ES-I3 (cell line): Measurements from ENCODE around the gene AMDHD2.

Experiments
- H3K36me3 ChIP-seq: 2 replicates; pipeline ENCODE4 v1.6.1; 2013; ENCODE audit warnings: mild to moderate bottlenecking, low read length, control low read depth, moderate library complexity; ENCODE audit not compliant: insufficient read depth
- H3K4me1 ChIP-seq: 2 replicates; pipeline ENCODE4 v1.6.1; 2013; ENCODE audit warnings: mild to moderate bottlenecking, control low read depth, low read length; ENCODE audit not compliant: insufficient read depth
- H3K9ac ChIP-seq: 2 replicates; pipeline ENCODE4 v1.6.1; 2013; ENCODE audit warnings: low read depth, mild to moderate bottlenecking, low read length, moderate library complexity
- H3K9me3 ChIP-seq: 2 replicates; pipeline ENCODE4 v1.6.1; 2013; ENCODE audit warnings: mild to moderate bottlenecking, low read length, moderate library complexity; ENCODE audit not compliant: control insufficient read depth, insufficient read depth

AMDHD2 gene

GRCh38 chr16:2500918-2501750 is 19.0 kb upstream of the AMDHD2 start:
- Histone ChIP-seq H3K9me3 (no peaks in the 10 kb centered on the region), H3K9ac (peak overlapping the region; percentile 46), H3K36me3 (no peaks in the 10 kb centered on the region), H3K4me1 (peaks cover 9% of the 10 kb centered on the region; the same call in 1 of the 2 replicates)

GRCh38 chr16:2501946-2502895 is 17.9 kb upstream of the AMDHD2 start:
- H3K9me3 ChIP-seq = no peaks in the 10 kb centered on the region
- H3K36me3 ChIP-seq = no peaks in the 10 kb centered on the region
- peaks cover 9% of the 10 kb centered on the region; the same call in 1 of the 2 replicates for H3K4me1 ChIP-seq
- peak overlapping the region; percentile 46 for H3K9ac ChIP-seq

- H3K9ac ChIP-seq = no peak overlapping the region
- no peaks in the 10 kb centered on the region for H3K36me3 ChIP-seq
- peaks cover 9% of the 10 kb centered on the region; the same call in 1 of the 2 replicates for H3K4me1 ChIP-seq
- no peaks in the 10 kb centered on the region for H3K9me3 ChIP-seq
Observed at GRCh38 chr16:2505695-2506094, 14.5 kb upstream of the AMDHD2 start.

DNA sequence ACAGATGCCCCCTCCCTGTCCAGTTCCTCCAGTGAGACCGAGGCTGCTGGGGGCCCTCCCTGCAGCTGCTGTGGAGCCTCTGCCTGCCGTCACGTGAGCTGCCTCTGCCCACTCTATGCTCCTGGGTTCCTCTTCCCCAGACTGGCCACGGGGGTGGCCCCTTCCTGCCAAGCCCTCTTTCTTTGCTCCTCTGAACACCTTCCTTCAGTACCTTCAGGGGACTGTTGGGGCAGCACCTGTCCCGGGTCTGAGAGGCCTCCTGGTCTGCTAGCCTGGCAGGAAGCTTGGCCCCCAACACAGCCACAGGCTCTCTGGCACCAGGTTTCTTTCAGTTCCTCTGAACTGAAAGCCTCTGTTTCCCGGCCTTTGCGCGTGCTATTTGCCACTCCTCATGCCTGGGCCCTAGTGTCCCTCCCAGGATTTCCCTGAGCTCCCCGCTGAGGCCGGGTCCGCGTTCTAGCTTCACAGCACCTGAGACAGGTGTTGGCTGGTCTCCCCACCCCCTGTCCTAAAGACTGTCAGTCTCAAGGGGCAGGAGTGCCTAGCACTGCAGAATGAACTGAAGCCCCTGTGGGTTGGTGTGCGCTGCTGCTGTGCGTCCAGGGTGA is 13.0 kb upstream of the AMDHD2 start:
- Histone ChIP-seq H3K36me3 (no peaks in the 10 kb centered on the region), H3K9ac (no peak overlapping the region), H3K4me1 (peaks cover 14% of the 10 kb centered on the region), H3K9me3 (no peaks in the 10 kb centered on the region)

DNA sequence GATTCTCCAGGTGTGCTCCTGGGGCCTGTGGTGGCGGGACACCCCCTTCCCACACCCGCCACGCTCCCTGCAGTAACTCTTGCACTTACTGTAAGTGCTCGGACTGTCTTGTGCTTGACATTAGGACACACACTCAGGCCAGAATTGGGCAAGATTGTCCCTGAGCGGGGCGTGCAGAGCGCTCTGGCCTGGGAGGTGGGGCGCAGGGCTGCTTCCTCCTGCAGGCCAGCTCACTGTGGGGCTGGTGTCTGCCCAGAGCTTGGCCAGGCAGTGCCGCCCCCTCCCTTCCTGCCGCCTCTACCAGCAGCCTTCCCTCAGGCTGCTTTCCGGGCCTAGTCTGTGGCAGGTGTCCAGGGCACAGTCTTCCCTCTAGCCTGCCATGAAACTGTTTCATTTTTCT is 12.5 kb upstream of the AMDHD2 start:
- H3K9me3 ChIP-seq = no peaks in the 10 kb centered on the region
- no peaks in the 10 kb centered on the region for H3K36me3 ChIP-seq
- no peak overlapping the region for H3K9ac ChIP-seq
- H3K4me1 ChIP-seq = peaks cover 16% of the 10 kb centered on the region

DNA sequence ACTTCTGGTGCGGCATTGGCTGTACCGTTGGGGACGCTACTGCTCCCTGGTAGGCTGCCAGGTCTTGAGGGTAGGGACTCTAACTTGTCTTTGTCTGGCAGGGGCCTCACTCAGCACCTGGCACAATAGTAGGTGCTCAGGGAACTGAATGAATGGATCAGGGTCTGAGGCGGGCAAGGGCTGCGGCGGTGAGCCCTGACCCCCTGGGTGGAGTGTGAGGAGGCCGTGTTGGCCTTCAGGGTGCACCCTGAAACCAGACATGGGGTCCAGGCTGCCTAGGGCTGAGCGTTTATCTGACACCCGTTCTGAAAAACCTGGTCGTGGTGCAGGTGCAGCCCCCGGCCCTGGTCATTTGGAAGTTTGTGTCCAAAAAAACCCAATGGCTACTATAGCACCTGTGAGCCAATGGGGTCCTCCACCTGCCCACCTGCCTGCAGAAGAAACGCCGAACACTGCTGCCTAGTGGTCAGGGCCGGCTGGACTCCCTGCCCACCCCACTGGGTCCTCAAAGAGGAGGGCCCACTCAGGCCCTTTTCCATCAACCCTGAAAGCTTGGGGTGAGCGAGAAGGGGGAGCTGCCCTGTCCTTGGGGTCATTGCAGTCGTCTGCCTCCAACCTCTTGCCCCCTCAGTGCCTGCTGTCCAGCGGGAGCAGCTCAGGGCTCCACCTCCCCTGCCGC is 11.3 kb upstream of the AMDHD2 start:
- Histone ChIP-seq H3K9me3 (no peaks in the 10 kb centered on the region), H3K4me1 (peaks cover 19% of the 10 kb centered on the region), H3K9ac (no peak overlapping the region), H3K36me3 (no peaks in the 10 kb centered on the region)

DNA sequence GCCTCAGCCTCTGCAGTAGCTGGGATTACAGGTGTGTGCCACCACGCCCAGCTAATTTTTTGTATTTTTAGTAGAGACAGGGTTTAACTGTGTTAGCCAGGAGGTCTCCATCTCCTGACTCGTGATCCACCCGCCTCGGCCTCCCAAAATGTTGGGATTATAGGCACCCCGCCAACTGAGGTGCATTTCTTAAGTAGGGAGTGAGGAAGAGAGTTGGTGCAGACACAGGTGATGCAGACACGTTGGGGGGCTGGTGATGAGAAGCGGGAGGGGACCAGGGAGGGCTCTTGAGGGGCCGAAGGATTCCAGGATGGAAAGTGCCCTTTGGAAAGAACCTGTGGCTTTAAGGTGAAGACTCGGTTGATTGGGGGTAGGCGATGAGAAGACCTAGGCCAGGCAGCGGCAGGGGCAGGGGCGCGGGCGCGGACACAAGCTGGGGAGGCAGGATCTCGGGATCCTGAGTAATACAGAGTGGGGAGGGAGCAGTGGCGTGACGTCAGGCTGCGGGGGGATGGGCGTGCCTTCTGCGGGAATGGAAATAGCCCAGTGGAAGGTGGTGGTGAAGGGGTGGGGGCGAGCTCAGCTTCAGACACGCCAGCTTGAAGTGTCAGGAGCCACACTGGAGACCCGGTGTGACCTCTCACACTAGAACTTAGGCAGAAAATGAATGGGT is 8.9 kb upstream of the AMDHD2 start:
- Histone ChIP-seq H3K9me3 (no peaks in the 10 kb centered on the region), H3K4me1 (peaks cover 30% of the 10 kb centered on the region), H3K36me3 (no peaks in the 10 kb centered on the region), H3K9ac (peak overlapping the region; percentile 27)

DNA sequence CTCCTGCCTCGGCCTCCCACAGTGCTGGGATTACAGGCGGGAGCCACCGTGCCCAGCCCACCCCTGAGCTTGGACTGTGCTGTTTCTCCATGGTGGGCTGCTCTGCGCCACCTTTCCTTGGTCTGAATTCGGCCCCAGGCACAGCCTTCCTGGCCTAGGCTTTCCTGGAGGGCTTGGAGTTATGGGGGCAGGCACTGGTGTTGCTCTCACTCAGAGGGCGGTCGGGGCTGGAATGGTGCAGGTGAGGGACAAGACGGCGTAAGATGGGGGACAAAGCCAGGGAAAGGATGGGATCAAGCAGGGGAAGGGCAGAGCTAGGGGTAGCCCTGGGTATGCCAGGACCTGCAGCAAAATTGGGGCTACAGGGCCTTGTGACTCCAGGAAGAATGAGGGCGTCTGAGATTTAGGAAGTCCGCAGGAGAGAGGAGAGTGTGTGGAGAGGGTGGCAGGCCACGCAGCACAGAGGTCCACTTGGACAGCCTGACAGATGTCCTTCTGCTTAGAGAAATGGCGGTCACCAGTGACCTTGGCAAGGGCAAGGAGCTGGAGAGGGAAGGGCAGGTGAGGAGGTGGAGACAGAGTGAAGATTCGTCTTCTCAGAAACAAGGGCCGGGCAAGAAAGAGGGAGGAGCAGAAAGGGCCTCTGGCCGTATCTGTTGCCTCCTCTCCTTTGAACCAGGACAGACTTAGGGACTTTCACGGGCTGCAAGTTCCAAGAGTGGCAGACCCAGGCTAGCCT is 8.0 kb upstream of the AMDHD2 start:
- Histone ChIP-seq H3K36me3 (no peaks in the 10 kb centered on the region), H3K9me3 (no peaks in the 10 kb centered on the region), H3K9ac (peak overlapping the region; percentile 92), H3K4me1 (peaks cover 31% of the 10 kb centered on the region)

DNA sequence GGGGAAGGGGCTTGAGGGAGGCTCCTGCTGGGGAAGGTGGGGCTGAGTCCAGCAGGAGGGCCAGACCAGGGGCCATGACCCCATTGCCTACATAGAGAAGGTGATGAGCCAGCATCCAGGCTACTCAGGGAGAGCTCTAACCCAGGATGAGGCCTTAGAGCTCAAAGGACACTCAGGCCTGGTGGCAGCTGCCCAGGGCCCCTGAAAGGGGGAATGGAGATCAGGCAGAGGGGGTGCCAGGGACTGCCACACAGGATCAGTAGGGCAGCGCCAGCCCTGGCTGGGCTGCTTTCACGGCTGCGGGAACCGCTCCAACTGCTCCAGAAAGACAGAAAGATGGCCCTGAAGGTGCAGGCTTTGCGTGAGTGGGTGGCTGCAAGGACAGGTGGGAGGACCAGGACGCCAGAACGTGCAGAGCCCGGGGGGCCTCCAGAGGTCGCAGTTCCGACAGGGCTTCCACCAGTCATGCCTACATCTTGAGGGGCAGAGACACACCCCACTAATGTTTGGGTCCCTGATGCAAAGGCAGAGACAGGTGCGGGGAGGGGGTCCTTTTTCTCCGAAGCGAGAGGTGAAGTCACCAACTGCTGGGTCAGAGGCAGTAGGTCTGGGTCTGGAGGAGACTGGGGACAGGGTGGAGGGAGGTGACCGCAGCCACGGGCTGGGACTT is 7.3 kb upstream of the AMDHD2 start:
- peaks cover 31% of the 10 kb centered on the region for H3K4me1 ChIP-seq
- peak overlapping the region; percentile 92 for H3K9ac ChIP-seq
- H3K9me3 ChIP-seq = no peaks in the 10 kb centered on the region
- H3K36me3 ChIP-seq = no peaks in the 10 kb centered on the region

DNA sequence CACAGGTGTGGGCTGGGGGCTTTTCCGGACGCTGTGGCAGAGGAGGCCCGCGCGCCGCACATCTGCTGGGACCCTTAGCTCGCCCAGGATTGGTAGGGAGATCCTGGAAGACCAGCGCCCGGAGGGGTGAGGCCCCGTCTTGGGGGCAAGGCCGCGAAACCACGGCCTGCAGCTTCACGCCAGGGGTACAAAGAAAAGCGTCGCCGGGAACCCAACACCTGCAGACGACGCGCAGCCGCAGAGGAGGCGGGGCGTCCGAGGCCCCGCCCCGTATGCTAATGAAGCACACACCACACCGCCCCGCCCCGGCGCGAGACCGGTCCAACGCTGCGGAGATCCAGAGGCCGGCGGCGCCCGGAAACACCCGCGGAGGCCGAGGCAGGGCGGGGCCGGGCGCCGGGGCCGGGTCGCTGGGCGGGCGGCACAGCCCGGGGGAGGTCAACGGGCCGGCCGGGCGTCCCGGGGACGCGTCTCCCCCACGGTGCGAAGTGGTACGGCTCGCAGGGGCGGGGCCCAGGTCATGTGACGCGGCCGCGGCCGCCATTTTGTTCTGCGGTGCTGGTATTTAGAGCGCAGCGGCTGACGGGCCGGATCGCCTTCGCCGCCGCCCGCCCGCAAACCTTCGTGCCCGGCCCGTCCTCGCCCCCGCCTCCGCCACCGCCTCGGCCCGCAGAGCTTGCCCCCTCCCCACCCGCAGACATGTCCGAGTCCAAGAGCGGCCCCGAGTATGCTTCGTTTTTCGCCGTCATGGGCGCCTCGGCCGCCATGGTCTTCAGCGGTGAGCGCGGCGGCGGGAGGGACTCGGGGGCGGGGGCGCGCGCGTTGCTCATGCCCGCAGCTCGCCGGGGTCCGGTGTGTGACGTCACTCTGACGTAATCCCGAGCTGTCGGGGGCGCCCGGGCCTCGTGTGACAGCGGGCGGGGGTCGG is 6.5 kb upstream of the AMDHD2 start, which contains the start of gene ATP6V0C:
Gene ATP6V0C (plus strand): TSS at position 548 of the 928 bp plus-strand sequence. CDS start 152 bp downstream, at position 700.
- Histone ChIP-seq H3K9ac (peak within 1 kb of the TSS; percentile 92), H3K4me1 (peaks cover 31% of the 10 kb centered on the region), H3K9me3 (no peaks in the 10 kb centered on the region), H3K36me3 (no peaks in the 10 kb centered on the region)

- Histone ChIP-seq H3K9me3 (no peaks in the 10 kb centered on the region), H3K9ac (peak overlapping the region; percentile 92), H3K4me1 (peaks cover 31% of the 10 kb centered on the region), H3K36me3 (no peaks in the 10 kb centered on the region)
Observed at GRCh38 chr16:2514333-2515179, 5.6 kb upstream of the AMDHD2 start.
